HuH-7 (cell line): ENCODE data around the gene ERP44.
"Not testable (repeated sequence)": the region's sequence is repeated elsewhere in the genome, so short reads cannot be mapped to it uniquely, and the experiment has no call there.

Experiments
- DNase-seq: peaks from one replicate; pipeline ENCODE4 v3.0.0; 2011; ENCODE audit warnings: low spot score

Gene ERP44

DNA sequence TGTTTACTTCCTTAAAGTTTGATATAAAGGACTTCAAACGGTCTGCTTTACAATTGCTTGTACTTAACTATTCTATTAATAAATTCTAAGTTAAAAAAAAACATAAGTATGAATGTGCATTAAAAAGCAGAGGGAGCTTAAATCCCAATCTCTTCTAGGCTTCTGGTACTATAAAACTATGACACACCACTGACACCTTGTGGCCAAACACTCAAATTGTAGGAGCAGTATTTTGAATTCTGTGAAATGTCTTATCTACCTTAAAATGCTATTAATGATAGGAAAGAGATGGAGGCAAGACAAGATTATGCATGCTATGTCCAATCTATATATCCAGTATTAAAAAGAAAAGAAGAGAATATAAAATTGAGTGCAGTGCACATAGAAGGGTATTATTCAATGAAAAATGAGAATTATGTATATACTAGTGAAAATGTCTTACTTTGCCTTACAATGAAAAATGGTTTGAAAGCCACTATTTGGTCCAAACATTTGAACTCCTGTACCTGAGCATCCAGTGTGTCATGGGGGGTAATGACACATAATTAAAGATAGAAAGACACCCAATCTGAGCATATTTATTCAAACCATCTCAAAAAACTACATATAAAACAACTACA is 87.6 kb downstream of the ERP44 start:
- DNase-seq: peak; percentile 20

DNA sequence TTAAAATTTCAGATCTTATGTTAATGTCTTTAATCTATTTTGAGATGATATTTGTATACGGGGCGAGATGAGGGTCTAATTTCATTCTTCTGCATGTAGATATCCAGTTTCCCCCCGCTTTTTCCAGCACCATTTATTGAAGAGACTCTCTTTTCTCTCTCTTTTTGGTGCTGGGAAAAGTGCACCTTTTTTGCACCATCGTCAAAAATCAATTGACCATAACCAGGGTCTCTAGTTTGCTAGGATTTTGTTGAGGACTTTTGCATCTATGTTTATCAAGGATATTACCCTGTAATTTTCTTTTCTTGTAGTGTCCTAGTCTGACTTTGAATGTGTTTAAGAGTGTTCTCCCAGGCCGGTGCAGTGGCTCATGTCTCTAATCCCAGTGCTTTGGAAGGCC is 99.0 kb downstream of the ERP44 start:
- DNase-seq: no peak

DNA sequence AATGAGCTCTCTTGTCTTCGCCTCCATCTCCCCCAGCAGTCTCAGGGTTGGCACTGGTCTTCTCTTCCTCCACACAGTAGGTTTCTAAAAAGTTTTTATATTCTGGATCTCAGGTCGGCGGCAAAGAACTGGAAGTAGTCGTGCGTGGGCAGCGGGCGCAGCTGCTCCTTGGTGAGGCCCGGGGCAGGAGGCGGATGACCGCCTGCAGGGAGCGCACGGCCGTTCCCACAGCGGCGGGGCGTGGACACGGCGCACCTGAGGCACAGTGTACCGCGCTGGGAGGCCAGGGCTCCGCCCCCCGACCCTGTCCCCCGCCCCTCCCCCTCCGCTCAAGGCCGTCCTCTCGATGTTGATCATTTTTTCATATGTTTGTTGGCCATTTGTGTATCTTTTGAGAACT is 99.9 kb downstream of the ERP44 start:
- no peak for DNase-seq

DNA sequence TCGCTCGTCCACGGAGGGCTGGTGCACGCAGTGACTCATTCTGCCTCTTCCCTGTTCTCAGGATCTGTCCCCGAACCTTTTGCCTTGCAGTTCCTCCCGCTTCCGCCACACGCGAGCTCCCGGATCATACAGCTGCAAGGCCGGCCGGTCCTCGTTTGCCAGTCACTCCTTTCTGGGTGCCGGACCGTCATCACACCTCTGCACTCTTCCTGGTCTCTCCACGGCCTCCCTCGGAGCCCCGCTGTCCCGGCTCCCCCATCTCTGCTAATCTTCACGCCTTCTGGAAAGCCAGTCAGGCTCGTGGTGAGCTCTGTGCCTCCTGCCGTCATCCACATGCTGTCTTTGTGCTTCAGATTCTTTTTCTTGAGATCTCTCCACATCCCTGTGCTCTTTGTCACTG is 100.5 kb downstream of the ERP44 start:
- DNase-seq: no peak

- DNase-seq: not testable (repeated sequence)
These were observed 108.3 kb downstream of the ERP44 start for GRCh38 chr9:99990508-99990907.

DNA sequence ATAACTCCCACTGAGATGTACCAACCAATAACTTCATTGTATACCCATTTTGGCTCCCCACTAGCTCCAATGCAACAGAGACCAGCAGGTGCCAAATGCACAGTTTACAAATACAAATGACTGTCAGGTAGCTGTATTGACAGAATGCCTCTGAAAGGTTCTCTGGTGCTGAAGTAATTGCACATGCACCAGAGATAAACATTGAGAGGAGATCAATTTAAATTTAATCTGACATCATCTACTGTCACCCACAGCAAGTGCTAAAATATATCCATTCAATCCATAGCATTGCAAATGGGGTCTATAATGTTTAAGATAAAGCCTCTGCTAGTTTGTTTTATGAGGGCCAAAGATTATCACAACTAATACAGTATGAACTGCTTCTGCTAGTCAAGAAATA is 112.2 kb downstream of the ERP44 start:
- no peak for DNase-seq

DNA sequence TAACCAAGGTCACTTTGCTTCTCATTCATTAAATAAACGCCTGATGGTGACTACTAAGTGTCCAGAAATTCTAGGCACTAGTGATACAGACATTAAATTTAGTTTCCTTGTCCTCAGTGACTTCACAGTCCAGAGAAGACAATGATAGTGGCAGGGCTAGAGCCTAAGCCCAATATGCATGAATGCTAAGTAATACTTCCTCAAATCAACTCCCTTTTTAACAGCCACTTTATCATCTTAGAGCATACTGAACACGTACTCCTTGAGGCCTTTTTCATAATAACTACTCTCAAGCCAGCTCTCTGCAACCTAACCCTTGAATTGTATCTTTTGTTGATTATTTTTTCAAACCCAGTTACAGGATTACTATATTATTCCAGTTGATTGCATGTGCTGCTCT is 118.2 kb downstream of the ERP44 start:
- no peak for DNase-seq

- DNase-seq: no peak
These were observed 120.6 kb downstream of the ERP44 start for GRCh38 chr9:99978221-99978620.

GRCh38 chr9:99977033-99977792 is 121.6 kb downstream of the ERP44 start:
- DNase-seq: no peak

DNA sequence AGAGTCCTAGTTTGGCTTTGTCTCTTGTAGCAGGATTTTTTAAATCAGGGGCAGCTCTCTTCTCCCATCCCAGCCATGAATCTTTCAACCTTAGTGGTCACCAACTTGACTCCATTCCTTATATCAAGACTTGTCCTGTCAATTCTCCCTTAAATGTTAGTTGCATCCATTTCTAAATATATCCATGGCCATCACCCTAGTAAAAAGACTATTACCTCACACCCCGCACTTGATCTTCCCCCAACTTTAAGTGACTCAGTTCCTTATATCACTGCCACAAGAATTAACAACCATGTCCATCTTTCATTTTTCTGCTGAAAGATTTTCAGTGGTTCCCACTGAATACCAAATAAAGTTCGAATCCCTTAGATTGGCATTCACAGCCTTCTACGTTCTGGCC is 125.3 kb downstream of the ERP44 start:
- no peak for DNase-seq

DNA sequence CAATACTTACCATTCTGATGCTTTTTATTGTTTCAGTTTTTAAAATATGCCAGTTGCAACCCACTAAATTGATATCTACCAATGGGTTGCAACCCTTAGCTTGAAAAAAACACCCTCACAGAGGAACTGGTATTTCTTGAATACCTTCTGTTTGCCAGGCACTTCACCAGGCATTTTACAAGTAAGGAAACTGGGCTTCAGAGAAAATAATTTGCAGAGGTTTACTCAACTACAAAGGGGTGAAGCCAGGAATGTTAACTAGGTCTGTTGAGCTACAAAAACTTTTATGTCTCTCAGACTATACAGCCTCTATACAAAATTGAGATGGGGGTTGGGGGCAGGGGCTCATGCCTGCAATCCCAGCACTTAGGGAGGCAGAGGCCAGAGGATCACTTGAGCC is 127.4 kb downstream of the ERP44 start:
- DNase-seq: no peak

DNA sequence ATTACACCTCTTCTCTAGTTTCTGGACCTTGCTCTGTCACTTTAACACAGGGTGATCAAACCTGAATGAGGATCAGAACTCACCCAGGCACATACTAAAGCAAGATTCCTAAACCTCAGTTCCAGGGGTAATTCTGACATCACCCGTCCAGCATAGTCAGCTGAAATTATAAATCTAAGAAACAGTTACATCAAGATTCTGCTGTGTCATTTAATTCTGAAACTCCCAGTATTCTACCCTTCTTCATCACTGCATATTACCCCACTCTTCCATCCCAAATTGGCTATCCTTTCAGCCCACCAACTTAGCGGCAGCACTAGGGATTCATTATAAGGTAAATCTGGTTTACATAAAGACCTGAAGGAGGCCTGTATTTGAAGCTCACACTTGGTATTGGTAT is 128.3 kb downstream of the ERP44 start:
- DNase-seq: no peak

GRCh38 chr9:99967457-99967856 is 131.3 kb downstream of the ERP44 start:
- DNase-seq: no peak

DNA sequence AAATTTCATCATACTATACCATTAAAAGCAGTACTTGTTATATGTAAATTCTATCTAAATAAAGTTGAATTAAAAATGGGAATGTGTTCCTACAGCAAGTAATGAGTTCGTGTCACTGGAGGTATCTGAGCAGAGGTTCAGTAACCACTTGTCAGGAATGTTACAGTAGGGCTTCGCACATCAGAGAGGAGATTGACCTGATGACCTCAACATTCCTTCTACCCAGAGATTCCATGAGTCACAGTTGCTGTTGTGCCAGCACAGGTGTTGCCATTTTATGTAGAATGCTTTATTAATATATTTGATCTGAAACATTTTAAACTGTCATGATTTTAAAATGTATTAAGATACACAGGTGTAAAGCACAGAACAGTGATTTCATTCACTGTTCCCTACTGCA is 132.1 kb downstream of the ERP44 start:
- peak; percentile 10 for DNase-seq

GRCh38 chr9:99966001-99966400 is 132.8 kb downstream of the ERP44 start:
- no peak for DNase-seq

DNA sequence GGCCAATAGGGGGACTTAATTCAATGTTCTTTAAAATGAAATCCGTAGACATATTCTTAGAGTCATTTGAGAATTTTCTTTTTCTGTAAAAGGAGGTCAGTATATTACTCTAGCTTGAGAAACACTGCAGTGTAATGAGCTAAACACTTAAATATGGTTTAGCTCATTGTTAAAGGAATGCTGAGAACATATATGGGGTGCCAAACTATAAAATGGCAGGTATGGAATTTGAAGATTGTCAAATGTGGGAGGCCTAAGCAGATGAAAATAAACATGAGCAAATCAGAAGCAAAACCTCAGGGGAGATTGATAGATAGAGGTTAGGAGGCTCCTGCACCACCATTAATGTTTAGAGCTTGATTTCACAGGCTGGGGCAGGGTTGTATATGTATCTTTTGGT is 134.5 kb downstream of the ERP44 start:
- no peak for DNase-seq

DNA sequence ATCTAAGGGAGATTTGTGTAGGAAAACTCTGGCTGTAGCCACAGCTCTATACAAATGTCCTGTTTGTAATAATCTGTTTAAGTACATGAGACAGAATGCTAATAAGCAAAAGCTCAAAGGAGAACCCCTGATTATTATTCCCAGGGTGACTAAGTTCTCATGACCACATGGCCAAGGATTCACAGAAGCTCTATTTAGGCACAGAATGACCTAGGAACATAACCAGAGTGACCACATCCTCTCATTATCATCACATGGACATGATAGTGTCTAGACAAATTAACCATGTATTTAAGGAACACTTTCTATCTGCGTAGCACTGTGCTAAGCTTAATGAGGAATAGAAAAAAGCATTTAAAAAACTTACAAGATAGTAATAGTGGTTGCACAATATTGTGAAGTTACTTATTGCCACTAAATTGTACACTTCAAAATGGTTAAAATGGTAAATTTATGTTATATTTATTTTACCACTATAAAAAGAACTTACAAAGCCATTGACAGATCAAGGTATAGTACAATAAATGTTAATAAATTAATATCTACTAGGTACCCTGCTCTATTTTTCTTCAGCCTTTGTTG is 136.0 kb downstream of the ERP44 start:
- no peak for DNase-seq

GRCh38 chr9:99955606-99956005 is 143.2 kb downstream of the ERP44 start:
- DNase-seq: no peak

DNA sequence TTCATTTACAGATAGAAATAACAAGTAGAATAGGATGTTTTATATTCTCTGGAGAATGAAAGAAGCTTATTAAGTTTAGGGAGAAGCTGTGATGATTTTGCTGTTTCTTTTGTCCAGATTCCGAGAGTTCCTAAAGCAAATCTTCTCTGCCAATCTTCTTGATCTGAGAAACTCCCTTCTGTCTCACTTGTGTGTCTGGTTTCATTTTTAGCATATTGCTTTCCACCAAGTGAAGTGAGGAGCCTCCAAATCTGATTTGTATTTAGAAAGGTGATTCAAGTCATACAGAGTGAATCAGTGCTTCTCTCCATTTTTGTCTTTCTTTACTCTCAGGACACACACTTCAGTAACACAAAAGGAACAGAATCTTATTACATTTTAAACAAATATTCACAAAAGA is 144.0 kb downstream of the ERP44 start:
- DNase-seq: no peak

- no peak for DNase-seq
These were observed 144.8 kb downstream of the ERP44 start for GRCh38 chr9:99953861-99954507.

- no peak for DNase-seq
These were observed 149.9 kb downstream of the ERP44 start for GRCh38 chr9:99948896-99949295.

DNA sequence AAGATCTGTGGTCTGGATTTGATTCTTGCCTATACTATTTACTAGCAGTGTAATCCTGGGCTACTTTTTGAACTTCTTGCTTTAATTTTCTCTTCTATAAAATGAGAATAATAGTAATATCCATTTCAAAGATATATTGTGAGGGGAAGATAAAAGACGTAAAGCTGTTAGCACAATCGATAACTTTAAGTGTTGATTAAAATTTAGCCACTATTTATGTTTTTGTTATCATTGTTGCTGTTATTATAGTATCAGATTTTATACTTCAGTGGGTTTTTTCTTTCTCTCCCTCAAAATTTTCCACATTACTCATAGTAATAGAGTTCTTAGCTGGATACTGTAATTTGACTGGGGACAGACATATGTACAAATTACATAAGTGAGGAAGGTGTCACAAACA is 150.3 kb downstream of the ERP44 start:
- DNase-seq: no peak

GRCh38 chr9:99947395-99947794 is 151.4 kb downstream of the ERP44 start:
- no peak for DNase-seq
